Liver (tissue), 3 donors: ENCODE measurements around the gene RPL31.

Source experiments
- GABPA ChIP-seq, 2 donors: IDR thresholded peaks in 1 of 2; conservative IDR thresholded peaks in 1 of 2; 2 replicates each; pipeline ENCODE4 v1.6.1; 2016; ENCODE audit warnings: antibody characterized with exemption in 2 of 2, mild to moderate bottlenecking in 1 of 2, moderate library complexity in 1 of 2
- HNF4A ChIP-seq, 2 donors: conservative IDR thresholded peaks; 2 replicates each; pipeline ENCODE4 v1.6.1; 2016; ENCODE audit warnings: antibody characterized with exemption in 2 of 2, mild to moderate bottlenecking in 2 of 2
- JUND ChIP-seq, 2 donors: IDR thresholded peaks; 2 replicates each; pipeline ENCODE4 v1.6.1; 2016; ENCODE audit warnings: antibody characterized with exemption in 2 of 2
- TAF1 ChIP-seq: conservative IDR thresholded peaks from 2 replicates; pipeline ENCODE4 v1.6.1; 2016; ENCODE audit warnings: antibody characterized with exemption, mild to moderate bottlenecking
- YY1 ChIP-seq: IDR thresholded peaks from 2 replicates; pipeline ENCODE4 v1.6.1; 2016; ENCODE audit warnings: antibody characterized with exemption, mild to moderate bottlenecking
- TF ChIP-seq, protein P1 (sequence below): IDR thresholded peaks from 2 replicates; pipeline ENCODE4 v1.6.1; 2016; ENCODE audit warnings: antibody characterized with exemption
- TF ChIP-seq, protein P2 (sequence below): fragments of 150-350 bp; IDR thresholded peaks from 2 replicates; pipeline ENCODE4 v1.5.1; 2017; ENCODE audit warnings: improper control_type of control experiment, low read depth, low read length; ENCODE audit not compliant: missing input control
- TF ChIP-seq, protein P3 (sequence below): IDR thresholded peaks from 2 replicates; pipeline ENCODE4 v1.6.1; 2016; ENCODE audit warnings: antibody characterized with exemption, mild to moderate bottlenecking
- donor health status: healthy.
- donor health status: healthy.

DNA sequence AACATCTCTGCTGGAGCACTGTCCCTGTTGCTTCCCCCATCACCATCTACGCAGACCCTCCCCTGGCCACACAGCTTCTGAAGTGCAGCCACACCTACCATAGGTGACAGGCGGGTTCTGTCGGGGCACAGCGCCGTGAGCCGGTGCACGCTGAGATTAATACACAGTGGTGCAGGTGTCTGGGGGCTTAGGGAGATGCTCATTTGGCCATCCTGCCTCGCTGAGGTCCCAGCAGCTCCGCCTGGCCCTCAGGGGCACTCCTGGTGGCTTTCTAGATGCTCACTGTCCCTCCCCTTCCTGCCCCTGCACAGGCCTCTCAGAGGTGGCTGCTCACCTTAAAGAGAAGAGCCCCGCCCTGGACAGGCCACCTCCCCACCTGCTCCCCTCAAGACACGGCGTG is 18.9 kb upstream of the RPL31 start:
- TF ChIP-seq, protein P1, sequence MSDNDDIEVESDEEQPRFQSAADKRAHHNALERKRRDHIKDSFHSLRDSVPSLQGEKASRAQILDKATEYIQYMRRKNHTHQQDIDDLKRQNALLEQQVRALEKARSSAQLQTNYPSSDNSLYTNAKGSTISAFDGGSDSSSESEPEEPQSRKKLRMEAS, result no peak
- no peak for TF ChIP-seq HNF4A (conservative IDR thresholded peaks at IDR 0.05)
- TF ChIP-seq, protein P2, sequence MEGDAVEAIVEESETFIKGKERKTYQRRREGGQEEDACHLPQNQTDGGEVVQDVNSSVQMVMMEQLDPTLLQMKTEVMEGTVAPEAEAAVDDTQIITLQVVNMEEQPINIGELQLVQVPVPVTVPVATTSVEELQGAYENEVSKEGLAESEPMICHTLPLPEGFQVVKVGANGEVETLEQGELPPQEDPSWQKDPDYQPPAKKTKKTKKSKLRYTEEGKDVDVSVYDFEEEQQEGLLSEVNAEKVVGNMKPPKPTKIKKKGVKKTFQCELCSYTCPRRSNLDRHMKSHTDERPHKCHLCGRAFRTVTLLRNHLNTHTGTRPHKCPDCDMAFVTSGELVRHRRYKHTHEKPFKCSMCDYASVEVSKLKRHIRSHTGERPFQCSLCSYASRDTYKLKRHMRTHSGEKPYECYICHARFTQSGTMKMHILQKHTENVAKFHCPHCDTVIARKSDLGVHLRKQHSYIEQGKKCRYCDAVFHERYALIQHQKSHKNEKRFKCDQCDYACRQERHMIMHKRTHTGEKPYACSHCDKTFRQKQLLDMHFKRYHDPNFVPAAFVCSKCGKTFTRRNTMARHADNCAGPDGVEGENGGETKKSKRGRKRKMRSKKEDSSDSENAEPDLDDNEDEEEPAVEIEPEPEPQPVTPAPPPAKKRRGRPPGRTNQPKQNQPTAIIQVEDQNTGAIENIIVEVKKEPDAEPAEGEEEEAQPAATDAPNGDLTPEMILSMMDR, result no peak
- TF ChIP-seq YY1, result no peak
- TF ChIP-seq JUND (IDR thresholded peaks at IDR 0.05), result no peak
- TF ChIP-seq, protein P3, sequence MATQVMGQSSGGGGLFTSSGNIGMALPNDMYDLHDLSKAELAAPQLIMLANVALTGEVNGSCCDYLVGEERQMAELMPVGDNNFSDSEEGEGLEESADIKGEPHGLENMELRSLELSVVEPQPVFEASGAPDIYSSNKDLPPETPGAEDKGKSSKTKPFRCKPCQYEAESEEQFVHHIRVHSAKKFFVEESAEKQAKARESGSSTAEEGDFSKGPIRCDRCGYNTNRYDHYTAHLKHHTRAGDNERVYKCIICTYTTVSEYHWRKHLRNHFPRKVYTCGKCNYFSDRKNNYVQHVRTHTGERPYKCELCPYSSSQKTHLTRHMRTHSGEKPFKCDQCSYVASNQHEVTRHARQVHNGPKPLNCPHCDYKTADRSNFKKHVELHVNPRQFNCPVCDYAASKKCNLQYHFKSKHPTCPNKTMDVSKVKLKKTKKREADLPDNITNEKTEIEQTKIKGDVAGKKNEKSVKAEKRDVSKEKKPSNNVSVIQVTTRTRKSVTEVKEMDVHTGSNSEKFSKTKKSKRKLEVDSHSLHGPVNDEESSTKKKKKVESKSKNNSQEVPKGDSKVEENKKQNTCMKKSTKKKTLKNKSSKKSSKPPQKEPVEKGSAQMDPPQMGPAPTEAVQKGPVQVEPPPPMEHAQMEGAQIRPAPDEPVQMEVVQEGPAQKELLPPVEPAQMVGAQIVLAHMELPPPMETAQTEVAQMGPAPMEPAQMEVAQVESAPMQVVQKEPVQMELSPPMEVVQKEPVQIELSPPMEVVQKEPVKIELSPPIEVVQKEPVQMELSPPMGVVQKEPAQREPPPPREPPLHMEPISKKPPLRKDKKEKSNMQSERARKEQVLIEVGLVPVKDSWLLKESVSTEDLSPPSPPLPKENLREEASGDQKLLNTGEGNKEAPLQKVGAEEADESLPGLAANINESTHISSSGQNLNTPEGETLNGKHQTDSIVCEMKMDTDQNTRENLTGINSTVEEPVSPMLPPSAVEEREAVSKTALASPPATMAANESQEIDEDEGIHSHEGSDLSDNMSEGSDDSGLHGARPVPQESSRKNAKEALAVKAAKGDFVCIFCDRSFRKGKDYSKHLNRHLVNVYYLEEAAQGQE, result no peak
- no peak for TF ChIP-seq TAF1
- no peak for TF ChIP-seq GABPA (IDR thresholded peaks at IDR 0.05 in 1 of 2, conservative IDR thresholded peaks at IDR 0.05 in 1 of 2)
